Activated CD8-positive, alpha-beta T cell treated with anti-CD3 and anti-CD28 coated beads for 36 hours (primary cell): ENCODE results near the gene SRPK2. TPM values are rescaled to one million over a fixed set of nuclear protein-coding genes. Genes with fewer than 3 reads are reported as not detected.
"Not testable (repeated sequence)": the region's sequence is repeated elsewhere in the genome, so short reads cannot be mapped to it uniquely, and the experiment has no call there.

Experiments used
- ATAC-seq: fragments of 200-7000 bp; cut with Tn5 transposase; one replicate; pipeline ENCODE4 v1.10.0; 2021; ENCODE audit warnings: mild to moderate bottlenecking, moderate library complexity
- CTCF ChIA-PET: fragments of 350-600 bp; sonication (Branson Sonifier 250); formaldehyde crosslinking; loops from one replicate; lab custom pipeline; 2021; ENCODE audit warnings: antibody characterized with exemption; lab: Charles Lee
- POLR2A ChIA-PET: fragments of 350-600 bp; sonication (Branson Sonifier 250); formaldehyde crosslinking; loops from one replicate; lab custom pipeline; 2021; ENCODE audit warnings: antibody characterized with exemption; lab: Charles Lee
- DNase-seq: peaks from one replicate; pipeline ENCODE4 v3.0.0-alpha.2; 2020
- H3K27ac Mint-ChIP-seq: one replicate; pipeline ENCODE4 v1.8.0; 2021; ENCODE audit warnings: mild to moderate bottlenecking, mixed read lengths
- H3K27me3 Mint-ChIP-seq: one replicate; pipeline ENCODE4 v1.8.0; 2021; ENCODE audit warnings: mixed read lengths
- H3K36me3 Mint-ChIP-seq: one replicate; pipeline ENCODE4 v1.8.0; 2021; ENCODE audit warnings: low read depth, mixed read lengths
- H3K4me1 Mint-ChIP-seq: one replicate; pipeline ENCODE4 v1.8.0; 2021; ENCODE audit warnings: low read depth, mixed read lengths
- H3K4me3 Mint-ChIP-seq: one replicate; pipeline ENCODE4 v1.8.0; 2021; ENCODE audit warnings: mild to moderate bottlenecking, moderate library complexity, mixed read lengths
- H3K9me3 Mint-ChIP-seq: one replicate; pipeline ENCODE4 v1.8.0; 2021; ENCODE audit warnings: mixed read lengths
- intact Hi-C: fragments of 100-400 bp; cut with micrococcal nuclease; formaldehyde crosslinking; loops from one replicate; pipeline ENCODE4 v1.10.0; 2022
- total RNA-seq, 2 experiments: library from RNA; stranded (reverse); gene quantifications; one replicate each; pipeline ENCODE4 v1.2.3, GENCODE V29; 2021
- TF ChIP-seq, protein P1 (sequence below): fragments of 200-600 bp; IDR thresholded peaks from one replicate; pipeline ENCODE4 v1.8.0; 2022; ENCODE audit warnings: antibody characterized with exemption, mild to moderate bottlenecking

SRPK2 gene
- total RNA-seq, 2 experiments from 2014 or later: 32.9 to 33.5 TPM

GRCh38 chr7:105305633-105306032 lies 83.1 kb downstream of the SRPK2 start:
- intact Hi-C loops: no loop called here
- peaks cover 3% of the 10 kb centered on the region for H3K9me3 Mint-ChIP-seq
- ChIA-PET POLR2A (interaction anchor here (0.7 to 0.8 kb wide), 2 partner anchors 144 to 252 kb away, joined by 3 read pairs; no protein-coding TSS in a partner anchor), CTCF (no interaction called here)
- ATAC-seq: no peak
- peaks cover 6% of the 10 kb centered on the region for H3K36me3 Mint-ChIP-seq
- TF ChIP-seq, protein P1, sequence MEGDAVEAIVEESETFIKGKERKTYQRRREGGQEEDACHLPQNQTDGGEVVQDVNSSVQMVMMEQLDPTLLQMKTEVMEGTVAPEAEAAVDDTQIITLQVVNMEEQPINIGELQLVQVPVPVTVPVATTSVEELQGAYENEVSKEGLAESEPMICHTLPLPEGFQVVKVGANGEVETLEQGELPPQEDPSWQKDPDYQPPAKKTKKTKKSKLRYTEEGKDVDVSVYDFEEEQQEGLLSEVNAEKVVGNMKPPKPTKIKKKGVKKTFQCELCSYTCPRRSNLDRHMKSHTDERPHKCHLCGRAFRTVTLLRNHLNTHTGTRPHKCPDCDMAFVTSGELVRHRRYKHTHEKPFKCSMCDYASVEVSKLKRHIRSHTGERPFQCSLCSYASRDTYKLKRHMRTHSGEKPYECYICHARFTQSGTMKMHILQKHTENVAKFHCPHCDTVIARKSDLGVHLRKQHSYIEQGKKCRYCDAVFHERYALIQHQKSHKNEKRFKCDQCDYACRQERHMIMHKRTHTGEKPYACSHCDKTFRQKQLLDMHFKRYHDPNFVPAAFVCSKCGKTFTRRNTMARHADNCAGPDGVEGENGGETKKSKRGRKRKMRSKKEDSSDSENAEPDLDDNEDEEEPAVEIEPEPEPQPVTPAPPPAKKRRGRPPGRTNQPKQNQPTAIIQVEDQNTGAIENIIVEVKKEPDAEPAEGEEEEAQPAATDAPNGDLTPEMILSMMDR: no peak
- DNase-seq: no peak
- H3K4me3 Mint-ChIP-seq: peak overlapping the region; percentile 46
- no peaks in the 10 kb centered on the region for H3K27me3 Mint-ChIP-seq
- H3K4me1 Mint-ChIP-seq: peaks cover 62% of the 10 kb centered on the region
- peak overlapping the region; percentile 83 for H3K27ac Mint-ChIP-seq

GRCh38 chr7:105304040-105304895 lies 84.5 kb downstream of the SRPK2 start:
- Mint-ChIP-seq H3K4me1 (peaks cover 61% of the 10 kb centered on the region), H3K4me3 (no peak overlapping the region), H3K36me3 (peaks cover 10% of the 10 kb centered on the region)

GRCh38 chr7:105300587-105300986 lies 88.1 kb downstream of the SRPK2 start:
- CTCF ChIA-PET, DNase-seq, H3K4me3 Mint-ChIP-seq, H3K9me3 Mint-ChIP-seq, H3K27me3 Mint-ChIP-seq, intact Hi-C loops, ATAC-seq: not testable (repeated sequence)
- Mint-ChIP-seq H3K36me3 (peaks cover 12% of the 10 kb centered on the region), H3K4me1 (peaks cover 64% of the 10 kb centered on the region), H3K27ac (peak overlapping the region; percentile 79)
- POLR2A ChIA-PET: interaction anchor here (0.7 kb wide), 1 partner anchor 271 kb away, joined by 4 read pairs; no protein-coding TSS in a partner anchor

More at GRCh38 chr7:105304040-105304895, 84.5 kb downstream of the SRPK2 start:
- Mint-ChIP-seq H3K27me3 (no peaks in the 10 kb centered on the region), H3K9me3 (peaks cover 5% of the 10 kb centered on the region), H3K27ac (peak overlapping the region; percentile 40)
- ATAC-seq: peak; percentile 22
- TF ChIP-seq, protein P1: no peak
- ChIA-PET CTCF (interaction anchor here (0.9 to 1.4 kb wide), 4 partner anchors 13 to 54 kb away, joined by 3 to 4 read pairs (median 3); no protein-coding TSS in a partner anchor), POLR2A (no interaction called here)
- peak; percentile 32 for DNase-seq
- intact Hi-C loops: no loop called here

DNA sequence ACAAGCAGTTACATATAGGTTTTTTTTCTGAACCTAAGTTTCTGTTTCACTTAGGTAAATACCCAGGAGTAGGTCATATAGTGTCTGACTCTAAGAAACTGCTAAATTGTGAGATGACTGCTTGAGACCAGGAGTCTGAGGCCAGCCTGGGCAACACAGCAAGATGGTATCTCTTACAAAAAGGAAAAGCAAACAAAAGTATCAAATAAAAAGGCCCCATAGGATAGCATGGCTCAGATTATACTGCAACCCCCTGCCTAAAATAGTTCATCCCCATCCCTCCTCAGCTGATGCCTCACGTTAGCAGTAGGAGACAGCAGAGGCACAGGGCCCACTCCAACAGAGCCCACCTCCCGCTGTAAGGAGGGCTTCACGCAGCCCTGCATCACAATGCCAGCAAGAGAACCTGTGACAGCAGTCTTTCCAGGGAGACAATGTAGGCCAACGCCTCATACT lies 90.3 kb downstream of the SRPK2 start:
- Mint-ChIP-seq H3K27ac (peak overlapping the region; percentile 84), H3K27me3 (no peaks in the 10 kb centered on the region), H3K4me1 (peaks cover 50% of the 10 kb centered on the region), H3K4me3 (peak overlapping the region; percentile 55), H3K9me3 (peaks cover 5% of the 10 kb centered on the region), H3K36me3 (peaks cover 9% of the 10 kb centered on the region)
- TF ChIP-seq, protein P1: no peak
- ChIA-PET CTCF (interaction anchor here (0.6 to 1.9 kb wide), 4 partner anchors 10 to 99 kb away, joined by 3 to 8 read pairs (median 4); no protein-coding TSS in a partner anchor), POLR2A (interaction anchor here (1.0 to 1.3 kb wide), 3 partner anchors 8 to 32 kb away, joined by 3 to 5 read pairs (median 3); no protein-coding TSS in a partner anchor)
- intact Hi-C loops: loop anchor here (5.0 kb wide), 2 partner anchors 54 to 356 kb away; no protein-coding TSS in a partner anchor
- ATAC-seq (peak; percentile 88), DNase-seq (peak; percentile 64)

DNA sequence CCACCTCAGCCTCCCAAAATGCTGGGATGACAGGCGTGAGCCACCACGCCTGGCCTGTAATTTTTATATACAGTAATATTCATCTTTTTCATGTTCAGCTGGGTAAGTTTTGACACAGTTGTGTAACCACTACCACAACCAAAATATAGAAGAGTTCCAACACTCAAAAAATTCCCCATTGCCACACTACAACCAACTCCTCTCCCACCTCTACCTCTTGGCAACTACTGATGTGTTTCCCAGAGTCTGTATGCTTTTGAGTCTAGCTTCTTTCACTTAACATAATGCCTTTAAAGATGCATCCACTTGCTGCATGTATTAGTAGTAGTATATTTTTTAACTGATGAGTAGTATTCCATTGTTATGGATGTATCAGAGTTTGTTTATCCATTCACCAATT lies 90.7 kb downstream of the SRPK2 start:
- Mint-ChIP-seq H3K9me3 (peaks cover 5% of the 10 kb centered on the region), H3K27ac (peak overlapping the region; percentile 84), H3K36me3 (peaks cover 9% of the 10 kb centered on the region), H3K27me3 (no peaks in the 10 kb centered on the region), H3K4me3 (peak overlapping the region; percentile 55), H3K4me1 (peaks cover 50% of the 10 kb centered on the region)
- ChIA-PET CTCF (interaction anchor here (1.0 to 1.9 kb wide), 2 partner anchors 21 to 30 kb away, joined by 5 to 8 read pairs; no protein-coding TSS in a partner anchor), POLR2A (interaction anchor here (0.7 to 1.3 kb wide), 3 partner anchors 8 to 90 kb away, joined by 3 to 5 read pairs (median 3); no protein-coding TSS in a partner anchor)
- TF ChIP-seq, protein P1: no peak
- ATAC-seq (peak; percentile 36), DNase-seq (peak; percentile 20)
- intact Hi-C loops: loop anchor here (5.0 kb wide), 2 partner anchors 54 to 356 kb away; no protein-coding TSS in a partner anchor
